HG03159 (cell line): ENCODE measurements around the gene CD36.
"Not testable (repeated sequence)": the region's sequence is repeated elsewhere in the genome, so short reads cannot be mapped to it uniquely, and the experiment has no call there.

Experiments
- ATAC-seq: cut with Tn5 transposase; IDR thresholded peaks from one replicate; pipeline ENCODE4 v1.9.1; 2021; ENCODE audit warnings: mild to moderate bottlenecking, moderate library complexity; ENCODE audit not compliant: unreplicated experiment

Gene CD36

DNA sequence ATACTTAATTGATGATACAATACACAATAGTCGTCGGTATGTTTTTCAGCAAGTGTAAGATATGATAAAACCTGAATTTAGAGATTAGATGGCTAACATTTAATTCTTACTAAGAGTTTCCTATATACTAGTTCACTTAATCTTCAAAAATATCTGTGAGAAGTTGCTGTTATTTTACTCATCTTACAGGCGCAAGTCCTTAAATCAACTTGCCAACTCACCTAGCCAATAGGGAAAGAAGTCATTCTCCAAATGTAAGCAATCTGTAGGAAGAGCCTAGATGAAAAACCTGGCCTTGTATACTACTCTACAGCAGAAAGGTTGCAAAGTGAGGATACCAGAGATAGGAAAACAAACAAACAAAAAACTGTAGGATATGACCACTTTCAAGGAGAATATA is 10.6 kb downstream of the CD36 start:
- no peak for ATAC-seq

DNA sequence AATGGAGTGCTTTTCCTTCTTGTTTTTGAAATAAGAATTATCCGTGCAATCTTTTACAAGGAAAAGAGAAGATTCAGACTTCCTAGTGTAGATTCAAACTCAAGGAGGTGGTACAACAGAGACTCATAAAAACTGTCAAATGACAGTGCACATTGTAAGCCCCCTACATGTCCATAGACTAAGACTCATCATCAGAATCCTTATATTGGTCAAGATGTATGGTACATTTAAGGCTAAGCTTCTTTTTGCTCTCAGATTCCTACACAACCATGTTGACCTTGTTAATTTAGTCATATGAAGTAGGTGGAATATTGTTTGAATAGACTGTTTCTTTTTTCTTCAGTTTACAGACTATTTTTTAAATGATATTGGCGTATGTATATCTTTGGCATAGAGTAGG is 11.6 kb downstream of the CD36 start:
- ATAC-seq, result no peak

DNA sequence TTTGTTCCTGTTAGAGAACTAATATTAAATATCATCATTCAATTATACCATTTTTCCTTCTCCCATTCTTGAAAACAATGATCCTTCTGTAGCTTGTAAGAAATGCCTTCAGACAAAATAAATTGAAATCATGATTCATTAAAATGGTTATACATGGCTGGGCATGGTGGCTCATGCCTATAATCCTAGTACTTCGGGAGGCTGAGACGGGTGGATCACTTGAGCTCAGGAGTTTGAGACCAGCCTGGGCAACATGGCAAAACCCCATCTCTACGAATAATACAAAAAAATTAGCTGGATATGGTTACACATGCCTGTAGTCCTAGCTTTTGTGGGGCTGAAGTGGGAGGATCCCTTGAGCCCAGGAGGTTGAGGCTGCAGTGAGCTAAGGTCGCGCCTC is 13.0 kb downstream of the CD36 start:
- ATAC-seq, result no peak

DNA sequence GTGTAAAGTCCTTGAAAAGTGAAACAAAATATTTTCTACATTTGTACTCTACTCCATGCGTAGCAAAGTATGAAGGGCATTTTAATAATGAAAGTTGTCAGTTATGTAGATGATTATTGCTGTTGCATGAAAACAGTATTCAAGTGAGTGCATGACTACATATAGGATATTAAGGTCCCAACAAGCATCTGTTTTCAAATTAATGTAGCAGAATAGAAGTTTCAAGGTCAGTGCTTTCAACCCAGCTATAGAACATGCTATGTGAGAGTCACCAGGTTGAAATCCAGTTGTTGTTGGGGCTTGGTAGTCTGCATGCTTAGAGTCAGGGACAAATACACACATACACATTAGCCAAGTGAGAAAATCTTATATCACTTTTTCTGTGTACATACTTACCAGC is 14.8 kb downstream of the CD36 start:
- no peak for ATAC-seq

DNA sequence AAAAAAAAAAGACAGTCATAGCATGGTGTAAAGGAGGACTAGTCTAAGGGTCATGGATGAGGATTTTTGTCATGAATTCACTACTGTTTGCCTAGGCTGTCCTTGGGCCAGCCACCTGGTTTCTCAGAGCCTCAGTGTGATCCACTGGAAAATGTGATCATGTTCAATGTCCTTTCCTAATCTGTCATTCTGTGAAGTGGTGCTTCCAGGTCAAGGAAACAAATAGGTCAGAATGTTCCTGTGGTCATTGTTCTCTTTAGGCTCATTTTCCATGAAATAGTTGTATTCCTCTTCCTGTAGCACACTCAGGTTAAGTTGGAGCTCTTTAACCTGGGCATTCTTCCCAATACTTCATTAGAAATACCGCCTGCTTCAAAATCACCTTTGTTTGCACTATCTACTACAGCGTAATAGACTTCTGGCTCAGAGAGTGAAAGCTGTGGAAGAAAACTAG is 16.5 kb downstream of the CD36 start:
- no peak for ATAC-seq

DNA sequence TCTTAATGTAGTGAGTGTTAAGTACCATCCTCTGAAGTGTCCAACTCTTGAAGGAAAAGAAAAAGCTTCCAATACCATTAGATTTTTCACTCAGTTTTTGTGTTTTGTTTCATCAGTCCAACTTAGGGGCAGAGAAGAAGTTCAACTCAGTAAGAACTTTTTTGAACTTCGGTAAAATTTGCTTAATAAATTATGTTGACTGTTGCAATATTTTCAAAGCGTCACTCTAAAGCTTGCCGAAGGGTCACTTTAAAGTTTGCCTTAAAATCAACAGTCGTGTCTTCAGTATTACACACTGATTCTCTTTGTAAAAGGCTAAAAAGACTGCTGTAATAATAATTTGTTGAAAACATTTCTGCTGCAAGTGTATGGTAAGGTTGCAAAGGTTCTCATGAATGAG is 17.6 kb downstream of the CD36 start:
- no peak for ATAC-seq

DNA sequence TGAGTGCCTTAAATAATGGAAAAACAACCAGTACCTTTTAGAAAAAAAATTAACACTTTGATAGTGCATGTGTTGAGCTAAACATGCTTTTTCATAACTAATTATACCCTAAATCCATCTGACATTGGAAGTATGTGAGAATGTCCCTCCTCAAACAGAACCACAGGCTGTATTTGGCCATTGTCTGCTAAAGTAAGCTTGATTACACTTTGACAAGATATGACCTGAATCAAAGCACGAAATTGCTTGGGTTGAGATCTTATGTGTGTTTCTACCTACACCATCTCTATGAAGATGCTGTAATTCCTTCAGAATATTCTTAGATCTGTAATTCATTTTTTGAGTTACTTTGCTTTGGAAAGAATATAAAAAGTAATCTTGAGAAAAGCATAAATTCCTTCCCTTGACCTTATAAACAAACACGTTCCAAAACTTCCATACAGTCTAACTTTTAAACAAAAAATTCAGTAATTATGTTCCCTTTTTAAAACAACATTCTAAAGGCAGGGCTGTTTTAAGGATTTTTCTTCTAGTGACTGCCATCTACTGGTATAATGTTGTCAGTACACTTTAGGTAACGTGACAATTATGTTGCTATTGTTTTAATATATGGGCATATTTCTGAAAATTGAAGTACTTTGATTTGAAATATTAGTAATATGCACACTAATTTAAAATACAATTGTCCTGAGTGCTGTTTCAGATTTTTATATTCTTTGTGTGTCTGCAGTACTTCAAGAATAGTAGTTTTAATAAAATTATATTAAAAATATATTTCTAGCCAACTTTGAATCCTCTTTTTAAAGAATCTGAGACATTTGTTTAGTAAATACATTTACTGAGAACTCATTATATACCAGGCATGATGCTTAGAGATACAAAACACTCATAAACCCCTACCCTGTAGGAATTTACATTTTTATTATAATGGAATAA is 20.9 kb downstream of the CD36 start:
- peak; percentile 89 for ATAC-seq

DNA sequence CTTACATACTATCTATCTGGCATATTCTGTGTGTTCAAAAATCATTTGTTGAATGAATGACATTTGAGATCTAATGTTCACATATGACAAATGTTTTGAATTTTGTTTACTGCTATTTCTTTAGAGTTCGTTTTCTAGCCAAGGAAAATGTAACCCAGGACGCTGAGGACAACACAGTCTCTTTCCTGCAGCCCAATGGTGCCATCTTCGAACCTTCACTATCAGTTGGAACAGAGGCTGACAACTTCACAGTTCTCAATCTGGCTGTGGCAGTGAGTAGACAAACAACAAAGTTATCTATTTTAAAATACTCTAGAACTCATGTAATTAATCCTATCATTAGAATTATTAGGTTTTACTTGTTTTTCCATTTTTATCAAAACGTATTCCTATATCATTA is 22.5 kb downstream of the CD36 start:
- ATAC-seq, result no peak

DNA sequence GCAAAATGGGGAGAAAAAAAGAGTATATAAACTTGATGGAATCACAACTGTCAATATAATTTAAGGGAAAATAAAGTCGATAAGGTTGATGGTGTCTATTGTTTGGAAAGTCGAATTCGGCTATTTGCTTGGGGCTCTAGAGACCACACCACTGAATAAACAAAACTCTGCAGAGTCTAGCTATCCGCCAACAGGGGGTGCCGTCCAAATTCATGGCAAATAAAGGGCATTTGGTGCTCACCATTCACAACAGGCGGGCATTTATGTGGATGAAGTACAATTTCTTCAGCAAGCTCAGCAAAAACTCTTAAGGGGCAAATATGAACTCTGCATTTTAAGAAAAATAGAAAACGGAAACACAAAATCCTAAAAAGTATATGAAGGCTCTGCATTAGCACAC is 23.3 kb downstream of the CD36 start:
- ATAC-seq, result no peak

DNA sequence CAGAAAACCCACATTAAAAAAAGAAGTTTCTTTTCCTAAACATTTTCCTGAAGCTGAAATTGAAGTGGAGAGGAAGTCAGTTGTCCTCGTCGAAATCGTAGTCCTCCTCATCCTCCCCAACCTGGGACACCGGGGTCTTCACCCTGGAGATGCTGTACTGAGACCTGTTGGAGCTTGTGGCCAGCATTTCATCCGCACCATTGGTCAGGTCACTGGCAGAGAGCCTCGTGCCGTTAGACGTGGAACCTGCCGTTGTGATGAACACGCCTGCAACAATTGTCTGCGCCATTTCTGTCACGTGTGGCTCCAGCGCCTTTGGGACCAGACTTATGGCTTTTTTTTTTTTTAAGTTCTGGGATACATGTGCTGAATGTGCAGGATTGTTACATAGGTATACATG is 23.8 kb downstream of the CD36 start:
- no peak for ATAC-seq

DNA sequence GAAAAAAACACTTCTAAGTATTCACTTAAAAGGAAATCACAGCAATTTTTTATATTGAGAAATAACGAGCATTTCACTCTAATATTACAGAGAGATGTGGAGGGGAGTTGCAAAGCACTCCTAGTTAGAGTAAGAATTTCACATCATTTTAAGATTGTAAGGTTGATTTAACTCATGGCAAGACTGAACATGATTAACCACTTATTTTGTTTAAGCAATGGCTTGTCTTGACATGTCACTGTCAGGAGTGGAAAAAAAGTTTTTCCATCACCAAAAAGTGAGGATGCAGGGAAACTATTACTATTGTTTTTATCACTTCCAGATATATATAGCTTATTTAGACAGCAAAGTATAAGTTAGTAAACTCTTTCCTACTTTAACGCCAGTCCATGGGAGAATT is 27.1 kb downstream of the CD36 start:
- ATAC-seq, result no peak

DNA sequence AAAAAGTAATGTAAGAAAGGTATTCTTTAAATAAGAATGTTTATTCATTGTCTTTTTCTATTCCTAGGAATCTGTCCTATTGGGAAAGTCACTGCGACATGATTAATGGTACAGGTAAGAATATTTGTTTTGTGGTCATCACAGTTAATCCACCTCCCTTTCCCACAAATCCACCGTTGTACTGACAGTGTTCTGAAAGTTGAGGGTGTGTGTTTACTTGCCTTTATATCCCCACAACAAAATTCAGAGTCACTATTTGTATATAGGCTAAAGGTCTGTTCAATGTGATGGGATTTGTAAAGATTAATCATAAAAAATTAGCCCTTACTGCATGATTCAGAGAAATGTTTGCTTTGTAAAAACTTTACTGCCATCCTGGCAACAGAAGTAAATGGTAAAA is 27.9 kb downstream of the CD36 start:
- ATAC-seq, result no peak

DNA sequence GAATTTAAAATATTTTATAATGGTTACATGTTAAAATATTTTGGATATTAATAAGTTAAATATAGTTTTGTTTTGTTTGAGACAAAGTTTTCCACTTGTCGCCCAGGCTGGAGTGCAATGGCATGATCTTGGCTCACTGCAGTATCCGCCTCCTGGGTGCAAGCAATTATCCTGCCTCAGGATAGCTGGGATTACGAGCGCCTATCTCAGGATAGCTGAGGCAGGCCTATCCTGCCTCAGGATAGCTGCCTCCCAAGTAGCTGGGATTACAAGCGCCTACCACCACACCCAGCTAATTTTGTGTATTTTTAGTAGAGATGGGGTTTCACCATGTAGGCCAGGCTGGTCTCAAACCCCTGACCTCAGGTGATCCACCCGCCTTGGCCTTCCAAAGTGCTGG is 30.9 kb downstream of the CD36 start:
- not testable (repeated sequence) for ATAC-seq

DNA sequence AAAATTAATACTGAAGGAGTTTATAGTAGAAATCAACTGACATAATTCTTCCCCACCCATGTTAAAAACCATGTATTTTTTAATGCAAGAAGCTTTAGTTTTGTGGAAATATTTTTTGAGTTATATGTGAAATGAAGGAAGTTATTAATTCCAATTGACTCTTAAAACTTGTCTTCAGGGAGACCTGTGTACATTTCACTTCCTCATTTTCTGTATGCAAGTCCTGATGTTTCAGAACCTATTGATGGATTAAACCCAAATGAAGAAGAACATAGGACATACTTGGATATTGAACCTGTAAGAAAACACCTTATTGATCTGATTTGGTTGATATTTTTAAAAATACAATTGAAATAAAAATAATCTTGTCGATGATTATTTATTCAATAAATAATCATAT is 33.3 kb downstream of the CD36 start:
- ATAC-seq, result no peak

DNA sequence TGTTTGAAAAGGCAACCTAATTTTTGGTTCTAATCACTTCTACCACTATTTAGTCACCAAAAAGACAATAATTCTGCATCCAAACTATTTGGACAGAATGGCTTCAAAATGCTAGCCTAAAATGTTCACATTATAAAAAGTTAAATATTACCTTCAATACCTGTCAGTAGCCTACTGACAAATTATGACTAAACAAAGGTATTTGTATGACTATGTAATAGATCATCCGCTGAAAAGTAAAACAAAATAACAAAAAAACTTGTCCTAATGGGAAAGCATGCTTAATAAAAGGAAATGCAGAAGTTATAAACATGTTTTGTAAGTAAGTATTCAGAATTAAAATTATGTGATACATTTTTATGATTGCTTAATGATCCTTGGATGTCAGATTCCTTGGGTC is 36.6 kb downstream of the CD36 start:
- ATAC-seq, result no peak

DNA sequence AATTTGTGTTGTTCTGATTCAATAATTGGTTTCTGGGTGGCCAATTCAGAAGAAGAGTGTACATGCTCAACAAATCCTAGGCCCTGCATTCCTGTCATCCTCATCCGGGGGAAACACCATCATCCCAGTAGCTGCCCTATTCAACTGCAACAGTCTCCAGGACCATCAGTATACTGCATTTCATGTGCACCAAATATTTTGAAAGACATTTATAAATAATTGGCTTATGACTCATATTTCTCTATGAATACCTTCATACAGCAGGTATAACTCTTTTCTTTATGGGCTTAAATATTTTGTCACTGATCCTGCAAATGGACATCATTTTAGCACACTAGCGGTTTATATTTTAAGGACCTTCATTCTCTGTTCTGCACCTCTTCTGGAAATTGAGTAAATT is 38.0 kb downstream of the CD36 start:
- no peak for ATAC-seq

DNA sequence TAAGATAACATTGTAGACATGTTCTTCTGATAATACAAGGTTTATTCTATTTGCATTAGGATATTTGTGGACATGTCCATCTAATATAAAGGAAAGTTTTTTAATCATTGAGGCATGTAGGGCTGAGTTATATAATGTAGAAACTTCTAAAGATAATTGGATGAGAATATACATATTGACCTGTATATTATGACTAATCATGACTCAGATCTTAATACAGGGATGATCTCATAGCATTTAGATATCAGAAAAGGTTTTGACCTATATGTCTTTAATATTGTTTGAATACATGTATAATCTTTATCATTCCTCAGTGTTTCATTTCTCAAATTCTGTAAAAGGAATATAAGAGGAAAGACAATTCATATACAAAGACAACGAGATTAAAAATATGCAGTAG is 39.2 kb downstream of the CD36 start:
- no peak for ATAC-seq

DNA sequence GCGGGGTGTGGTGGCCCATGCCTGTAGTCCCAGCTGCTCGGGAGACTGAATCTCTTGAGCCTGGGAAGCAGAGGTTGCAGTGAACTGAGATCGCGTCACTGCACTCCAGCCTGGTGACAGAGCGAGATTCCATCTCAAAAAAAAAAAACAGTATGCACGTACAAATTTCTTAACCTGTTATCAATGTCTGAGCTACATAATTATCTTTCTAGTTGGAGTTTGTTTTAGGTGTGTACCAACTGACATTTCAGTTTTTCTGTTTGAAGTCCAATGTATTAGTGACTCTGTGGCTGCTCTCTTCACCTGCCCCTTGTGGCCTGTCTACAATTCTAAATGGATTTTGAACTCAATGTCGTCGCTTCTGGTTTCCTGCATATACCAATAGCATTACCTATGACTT is 40.3 kb downstream of the CD36 start:
- ATAC-seq, result no peak

DNA sequence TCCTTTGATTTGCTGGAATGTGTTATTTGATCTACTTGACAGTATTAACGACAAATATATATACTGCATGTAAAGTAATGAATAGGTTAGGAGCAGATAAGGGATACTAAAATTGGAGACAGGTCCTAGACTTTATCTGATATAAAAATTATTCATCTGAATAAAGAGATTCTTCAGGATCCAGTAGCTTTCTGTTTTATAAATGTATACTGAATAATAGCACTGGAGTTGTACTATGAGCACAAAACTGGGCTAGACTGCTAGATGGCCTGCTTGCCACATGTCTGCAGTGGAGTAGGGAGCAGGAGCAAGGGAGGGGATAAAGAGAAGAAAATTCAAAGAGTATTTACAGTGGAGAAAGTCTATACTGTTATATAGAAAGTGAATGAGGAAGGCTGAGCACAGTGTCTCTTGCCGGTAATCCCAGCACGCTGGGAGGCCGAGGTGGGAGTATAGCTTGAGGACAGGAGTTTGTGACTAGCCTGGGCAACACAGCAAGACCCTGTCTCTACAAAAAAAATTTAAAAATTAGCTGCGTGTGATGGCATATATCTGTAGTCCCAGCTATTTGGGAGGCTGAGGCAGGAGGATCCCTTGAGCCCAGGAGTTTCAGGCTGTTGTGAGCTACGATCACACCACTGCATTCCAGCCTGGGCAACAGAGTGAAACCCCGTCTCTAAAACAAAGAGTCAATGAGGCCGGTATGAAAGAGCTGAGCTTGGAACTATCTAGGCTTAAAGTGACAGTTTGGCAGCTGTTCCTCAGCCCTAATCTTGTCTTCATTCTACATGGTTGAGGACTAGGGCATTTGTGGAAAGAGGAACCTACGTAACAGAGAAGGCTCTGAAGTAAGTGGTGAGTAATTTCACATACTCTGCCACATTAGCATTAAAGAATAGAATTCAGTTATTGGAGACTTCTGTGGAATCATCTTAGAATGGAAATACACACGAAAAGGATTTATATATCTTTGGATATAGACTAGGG is 41.8 kb downstream of the CD36 start:
- ATAC-seq, result no peak

DNA sequence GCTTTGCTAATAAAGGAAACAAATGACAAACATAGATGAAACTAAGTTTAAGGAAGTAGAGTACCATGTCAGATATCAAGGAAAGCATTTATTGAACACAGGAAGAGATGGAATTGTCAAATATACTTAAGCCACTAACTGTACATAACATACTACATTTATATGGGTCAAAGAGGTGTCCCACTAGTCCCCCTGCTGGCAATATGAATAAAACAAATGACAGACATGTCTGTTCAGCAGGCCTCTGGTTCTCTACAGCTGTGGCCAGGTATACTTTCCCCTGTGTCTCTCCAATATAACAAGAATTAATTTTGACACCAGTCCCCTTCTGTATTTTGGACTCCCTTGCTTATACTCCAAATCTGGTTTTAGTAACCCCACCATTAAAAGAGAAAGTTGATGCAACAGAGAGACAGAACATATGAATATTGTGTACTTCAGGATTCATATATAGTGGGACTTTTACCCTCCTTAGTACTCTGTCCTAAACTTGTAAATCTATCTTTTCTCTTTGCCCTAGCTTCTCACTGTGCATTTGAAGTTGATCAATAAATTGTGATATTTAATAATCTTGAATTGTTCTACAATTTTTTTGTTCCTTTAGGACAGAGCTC is 42.9 kb downstream of the CD36 start:
- ATAC-seq, result peak; percentile 80

DNA sequence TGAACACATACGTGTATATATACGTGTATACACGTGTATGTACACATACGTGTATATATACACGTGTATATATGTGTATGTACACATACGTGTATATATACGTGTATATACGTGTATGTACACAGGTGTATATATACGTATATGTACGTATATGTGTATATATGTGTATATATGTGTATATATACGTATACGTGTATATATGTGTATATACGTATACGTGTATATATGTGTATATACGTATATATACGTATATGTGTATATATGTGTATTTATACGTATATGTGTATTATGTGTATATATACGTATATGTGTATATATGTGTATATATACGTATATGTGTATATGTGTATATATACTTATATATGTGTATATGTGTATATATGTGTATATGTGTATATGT is 44.3 kb downstream of the CD36 start:
- ATAC-seq, result no peak
